H1 (cell line): Measurements from ENCODE around the gene DYRK2. TPM values are rescaled to one million over a fixed set of nuclear protein-coding genes. Genes with fewer than 3 reads are reported as not detected.

Experiments
- CTCF ChIA-PET: fragments of 300-600 bp; sonication (Branson Sonifier 250); formaldehyde crosslinking; loops from one replicate; lab custom pipeline; 2021; ENCODE audit not compliant: partially characterized antibody; lab: Charles Lee
- POLR2A ChIA-PET: fragments of 300-600 bp; sonication (Branson Sonifier 250); formaldehyde crosslinking; loops from one replicate; lab custom pipeline; 2021; ENCODE audit warnings: inconsistent platforms; ENCODE audit not compliant: partially characterized antibody; lab: Charles Lee
- DNase-seq, 2 experiments: peaks; one replicate each; pipeline versions ENCODE4 v3.0.0 to v3.0.0-alpha.2; 2010 to 2022; ENCODE audit warnings: low spot score in 2 of 2, low read depth in 1 of 2, mixed read lengths in 1 of 2
- FAIRE-seq: peaks from 2 replicates; lab custom pipeline; 2011; peaks lifted over from hg19 to GRCh38; lab: Jason Lieb, UNC
- H2AFZ ChIP-seq: 2 replicates; pipeline ENCODE4 v1.8.1; 2012; ENCODE audit warnings: low read length, inconsistent platforms
- H2AK5ac ChIP-seq: 2 replicates; pipeline ENCODE4 v1.6.1; 2013; ENCODE audit warnings: low read depth, low read length
- H2BK120ac ChIP-seq: replicated peaks from 2 replicates; pipeline ENCODE3; 2013; ENCODE audit warnings: low read depth, low read length, inconsistent platforms
- H2BK12ac ChIP-seq: 2 replicates; pipeline ENCODE4 v1.6.1; 2013; ENCODE audit warnings: low read depth, low read length
- H2BK15ac ChIP-seq: 2 replicates; pipeline ENCODE4 v1.6.1; 2013; ENCODE audit warnings: low read length
- H2BK20ac ChIP-seq: 2 replicates; pipeline ENCODE4 v1.6.1; 2013; ENCODE audit warnings: low read length
- H2BK5ac ChIP-seq: 2 replicates; pipeline ENCODE4 v1.6.1; 2013; ENCODE audit warnings: low read depth, low read length
- H3K14ac ChIP-seq: 2 replicates; pipeline ENCODE4 v1.6.1; 2013; ENCODE audit warnings: inconsistent platforms; ENCODE audit not compliant: insufficient read length
- H3K18ac ChIP-seq: 2 replicates; pipeline ENCODE4 v1.6.1; 2013; ENCODE audit warnings: low read length; ENCODE audit errors: extremely low read depth
- H3K23ac ChIP-seq: 2 replicates; pipeline ENCODE4 v1.6.1; 2013; ENCODE audit warnings: inconsistent platforms; ENCODE audit not compliant: insufficient read length
- H3K23me2 ChIP-seq: 2 replicates; pipeline ENCODE4 v1.6.1; 2013; ENCODE audit warnings: low read depth, low read length
- H3K27ac ChIP-seq: 2 replicates; pipeline ENCODE4 v1.6.1; 2011; ENCODE audit warnings: low read depth, low read length, inconsistent platforms
- H3K27me3 ChIP-seq, 4 experiments: replicated peaks in 1 of 4; 1 replicate in 1 of 4; 2 replicates in 3 of 4; pipeline versions ENCODE4 v1.6.1 to v1.8.1; 2011 to 2013; ENCODE audit warnings: low read length in 3 of 4, mild to moderate bottlenecking in 3 of 4, inconsistent platforms in 2 of 4, mixed read lengths in 2 of 4, moderate library complexity in 1 of 4; ENCODE audit not compliant: control insufficient read depth in 3 of 4, insufficient read depth in 3 of 4; ENCODE audit errors: extremely low read depth in 1 of 4
- H3K36me3 ChIP-seq, 4 experiments: 2 replicates each; pipeline versions ENCODE4 v1.6.1 to v1.8.1; 2011 to 2013; ENCODE audit warnings: mild to moderate bottlenecking in 4 of 4, low read length in 3 of 4, moderate library complexity in 2 of 4, control low read depth in 1 of 4, inconsistent platforms in 1 of 4; ENCODE audit not compliant: insufficient read depth in 4 of 4, control insufficient read depth in 2 of 4
- H3K4ac ChIP-seq: replicated peaks from 2 replicates; pipeline ENCODE3; 2013; ENCODE audit warnings: low read length, low read depth, mixed read lengths, inconsistent platforms; ENCODE audit not compliant: insufficient read length
- H3K4me1 ChIP-seq, 4 experiments: replicated peaks in 1 of 4; 1 replicate in 1 of 4; 2 replicates in 3 of 4; pipeline versions ENCODE4 v1.6.1 to v1.8.1; 2011 to 2013; ENCODE audit warnings: low read length in 3 of 4, inconsistent platforms in 2 of 4, mixed read lengths in 1 of 4; ENCODE audit not compliant: insufficient read depth in 4 of 4, control insufficient read depth in 3 of 4
- H3K4me2 ChIP-seq, 2 experiments: 2 replicates each; pipeline versions ENCODE4 v1.6.1 to v1.8.1; 2011 to 2013; ENCODE audit warnings: low read depth in 2 of 2, low read length in 2 of 2, control low read depth in 1 of 2, inconsistent platforms in 1 of 2, mild to moderate bottlenecking in 1 of 2; ENCODE audit not compliant: insufficient read depth in 1 of 2
- H3K4me3 ChIP-seq, 4 experiments: fragments of 200-600, 300-600 bp in 1 of 4; sonication (generic), shearing (Covaris generic), sonication (Bioruptor Twin) in 1 of 4; 2 replicates each; pipeline versions ENCODE4 v1.5.1 to v1.8.1; 2011 to 2016; ENCODE audit warnings: low read length in 4 of 4, low read depth in 3 of 4, control low read depth in 2 of 4, inconsistent platforms in 2 of 4, mild to moderate bottlenecking in 2 of 4, mixed read lengths in 1 of 4, moderate library complexity in 1 of 4; ENCODE audit not compliant: insufficient read depth in 2 of 4; ENCODE audit errors: extremely low read depth in 1 of 4
- H3K56ac ChIP-seq: replicated peaks from 2 replicates; pipeline ENCODE3; 2013; ENCODE audit warnings: low read depth, mild to moderate bottlenecking, mixed read lengths, low read length, inconsistent platforms; ENCODE audit not compliant: insufficient read length
- H3K79me1 ChIP-seq: 2 replicates; pipeline ENCODE4 v1.6.1; 2013; ENCODE audit warnings: low read depth, low read length, control low read depth
- H3K79me2 ChIP-seq, 2 experiments: 2 replicates each; pipeline versions ENCODE4 v1.6.1 to v1.8.1; 2012 to 2013; ENCODE audit warnings: low read length in 2 of 2, mild to moderate bottlenecking in 2 of 2, inconsistent platforms in 1 of 2; ENCODE audit not compliant: insufficient read depth in 2 of 2, control insufficient read depth in 1 of 2
- H3K9ac ChIP-seq, 4 experiments: replicated peaks in 1 of 4; 1 replicate in 1 of 4; 2 replicates in 3 of 4; pipeline versions ENCODE4 v1.6.1 to v1.8.1; 2011 to 2013; ENCODE audit warnings: low read depth in 3 of 4, low read length in 3 of 4, control low read depth in 2 of 4, mild to moderate bottlenecking in 2 of 4, moderate library complexity in 2 of 4, inconsistent platforms in 1 of 4; ENCODE audit errors: extremely low read depth in 1 of 4
- H3K9me3 ChIP-seq, 2 experiments: 2 replicates each; pipeline versions ENCODE4 v1.6.1 to v1.8.1; 2012 to 2013; ENCODE audit warnings: mild to moderate bottlenecking in 2 of 2, moderate library complexity in 2 of 2, control low read depth in 1 of 2, inconsistent platforms in 1 of 2, low read depth in 1 of 2, low read length in 1 of 2, mixed read lengths in 1 of 2; ENCODE audit not compliant: insufficient read depth in 2 of 2
- H4K20me1 ChIP-seq, 2 experiments: replicated peaks in 1 of 2; 2 replicates each; pipeline versions ENCODE3 to v1.8.1; 2011 to 2013; ENCODE audit warnings: inconsistent platforms in 2 of 2, low read length in 2 of 2, mild to moderate bottlenecking in 1 of 2; ENCODE audit not compliant: insufficient read depth in 2 of 2, control insufficient read depth in 1 of 2
- H4K5ac ChIP-seq: 2 replicates; pipeline ENCODE4 v1.6.1; 2013; ENCODE audit warnings: low read length, low read depth, mixed read lengths, inconsistent platforms; ENCODE audit not compliant: insufficient read length
- H4K8ac ChIP-seq: 2 replicates; pipeline ENCODE4 v1.8.0; 2013; ENCODE audit warnings: mild to moderate bottlenecking, moderate library complexity, low read length, inconsistent platforms; ENCODE audit not compliant: insufficient read depth; ENCODE audit errors: extremely low read depth
- H4K91ac ChIP-seq: replicated peaks from 2 replicates; pipeline ENCODE3; 2013; ENCODE audit warnings: low read length, mixed read lengths, inconsistent platforms; ENCODE audit not compliant: insufficient read length
- CHD1 ChIP-seq: IDR thresholded peaks from 2 replicates; pipeline ENCODE4 v1.6.1; 2012; ENCODE audit warnings: low read depth, low read length, improper control_type of control experiment
- EGR1 ChIP-seq: IDR thresholded peaks from 2 replicates; pipeline ENCODE4 v1.6.1; 2011; ENCODE audit warnings: low read depth, low read length, borderline replicate concordance
- NANOG ChIP-seq: IDR thresholded peaks from 2 replicates; pipeline ENCODE4 v1.6.1; 2011; ENCODE audit warnings: low read length, low read depth, mild to moderate bottlenecking, inconsistent platforms; ENCODE audit not compliant: insufficient read depth, poor library complexity, severe bottlenecking
- PHF8 ChIP-seq: fragments of 200-600 bp; sonication (generic); conservative IDR thresholded peaks from 2 replicates; pipeline ENCODE4 v1.7.1; 2012; ENCODE audit warnings: low read depth, mild to moderate bottlenecking, inconsistent platforms, low read length, moderate library complexity
- RFX5 ChIP-seq: IDR thresholded peaks from 2 replicates; pipeline ENCODE4 v1.6.1; 2011; ENCODE audit warnings: low read depth, low read length, improper control_type of control experiment, borderline replicate concordance
- SAP30 ChIP-seq: fragments of 300-600 bp; sonication (generic); IDR thresholded peaks from 2 replicates; pipeline ENCODE4 v1.7.1; 2012; ENCODE audit warnings: low read length, moderate library complexity, mild to moderate bottlenecking, inconsistent platforms; ENCODE audit not compliant: insufficient read depth, insufficient replicate concordance
- TBP ChIP-seq: IDR thresholded peaks from 2 replicates; pipeline ENCODE4 v1.6.1; 2011; ENCODE audit warnings: low read depth, low read length, improper control_type of control experiment
- USF2 ChIP-seq: IDR thresholded peaks from 2 replicates; pipeline ENCODE4 v1.6.1; 2011; ENCODE audit warnings: low read length, improper control_type of control experiment
- WGBS, 2 experiments: shearing (Covaris generic) in 1 of 2; methylation state at CpG; one replicate each; pipeline versions ENCODE4 v1.1.6 to v1.1.7; 2013 to 2015; ENCODE audit warnings: low lambda C conversion rate in 2 of 2, mixed read lengths in 2 of 2, inconsistent platforms in 1 of 2, low coverage in 1 of 2, missing lambda C conversion rate in 1 of 2; ENCODE audit not compliant: insufficient replicate concordance in 2 of 2, insufficient coverage in 1 of 2, insufficient read length in 1 of 2; ENCODE audit errors: extremely low coverage in 1 of 2, missing lambda C conversion rate in 1 of 2; 5-methylcytosine and 5-hydroxymethylcytosine counted together
- polyA plus RNA-seq, 7 experiments: library from polyadenylated mRNA; depleted of rRNA in 3 of 7; stranded (reverse) in 5 of 7; unstranded in 2 of 7; fragments of >200 nt in 5 of 7; fragments of 200-250 nt in 2 of 7; gene quantifications; 1 replicate in 5 of 7; 2 replicates in 1 of 7; 4 replicates in 1 of 7; pipeline versions ENCODE4 v1.2.1 to v1.2.3, GENCODE V29; 2011 to 2013; ENCODE audit warnings: missing spikeins in 2 of 7, mixed read lengths in 2 of 7
- total RNA-seq: library from RNA; stranded (reverse); fragmentation: NEBNext Ultra II Directional; extraction: Animal tissue kit (Norgen Biotek cat#: 25700); gene quantifications from 2 replicates; pipeline ENCODE4 v1.2.1, GENCODE V29; 2021

The DYRK2 gene
- total and polyA plus RNA-seq, 2 of the 8 experiments (the other 6 are each of a cell fraction or from before 2014, with no cell fraction given), result 11.2 to 31.6 TPM

GRCh38 chr12:67698672-67699581, 50.4 kb downstream of the DYRK2 start:
- Histone ChIP-seq H2BK15ac (no peak overlapping the region), H3K9ac (no peak overlapping the region), H4K5ac (no peak overlapping the region), H4K20me1 (no peaks in the 10 kb centered on the region), H3K4ac (no peak overlapping the region), H3K79me2 (no peaks in the 10 kb centered on the region), H2BK12ac (no peak overlapping the region), H3K4me3 (no peak overlapping the region), H3K18ac (no peak overlapping the region), H2BK20ac (no peak overlapping the region), H3K14ac (no peak overlapping the region), H3K4me2 (no peak overlapping the region), H3K56ac (no peak overlapping the region), H4K8ac (no peak overlapping the region), H3K36me3 (no peaks in the 10 kb centered on the region), H2BK120ac (no peak overlapping the region), H4K91ac (no peak overlapping the region), H3K4me1 (no peaks in the 10 kb centered on the region), H3K79me1 (no peaks in the 10 kb centered on the region), H3K23ac (no peak overlapping the region), H3K27me3 (no peaks in the 10 kb centered on the region; a peak in 1 of 7 replicates), H3K9me3 (no peaks in the 10 kb centered on the region), H2BK5ac (no peak overlapping the region), H3K23me2 (no peaks in the 10 kb centered on the region; the same call in 1 of the 2 replicates), H2AK5ac (no peak overlapping the region), H3K27ac (no peak overlapping the region), H2AFZ (no peak overlapping the region)
- 81% methylated on average over 6 of the region's 6 CpGs; no CpG with 5 or more reads in 1 of the 2 experiments for WGBS, 2 experiments
- no peak for DNase-seq
- POLR2A ChIA-PET, result no interaction called here
- no peak for FAIRE-seq
- CTCF ChIA-PET, result no interaction called here
- TF ChIP-seq USF2, result no peak
- TF ChIP-seq CHD1, result no peak
- TF ChIP-seq TBP, result no peak
- no peak for TF ChIP-seq EGR1
- TF ChIP-seq RFX5, result no peak
- no peak for TF ChIP-seq PHF8
- TF ChIP-seq NANOG, result no peak
- TF ChIP-seq SAP30, result no peak
